Measurements from ENCODE around the gene THEMIS.

DNA sequence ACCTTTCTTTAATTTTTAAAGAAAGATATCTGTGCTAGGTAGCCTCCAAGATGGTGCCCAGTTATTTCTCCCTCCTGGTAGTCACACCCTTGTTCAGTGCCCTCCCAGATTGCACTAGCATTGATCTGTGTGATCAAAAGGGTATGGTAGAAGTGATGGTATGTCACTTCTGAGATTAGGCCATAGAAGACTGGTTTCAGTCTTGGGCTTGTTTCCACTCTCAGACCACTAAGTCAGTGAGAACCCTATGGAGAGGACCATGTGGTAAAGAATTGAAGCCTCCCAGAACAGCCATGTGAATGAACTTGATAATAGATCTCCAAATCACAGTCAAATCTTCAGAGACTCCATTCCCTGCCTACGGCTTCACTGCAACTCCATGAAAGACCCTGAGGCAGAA is 57.3 kb downstream of the THEMIS start:
- TF ChIP-seq EZH2 (IDR thresholded peaks at IDR 0.05; ENCODE audit: borderline replicate concordance, low read depth, low read length, poor library complexity, severe bottlenecking): no peak
- TF ChIP-seq, protein P1, sequence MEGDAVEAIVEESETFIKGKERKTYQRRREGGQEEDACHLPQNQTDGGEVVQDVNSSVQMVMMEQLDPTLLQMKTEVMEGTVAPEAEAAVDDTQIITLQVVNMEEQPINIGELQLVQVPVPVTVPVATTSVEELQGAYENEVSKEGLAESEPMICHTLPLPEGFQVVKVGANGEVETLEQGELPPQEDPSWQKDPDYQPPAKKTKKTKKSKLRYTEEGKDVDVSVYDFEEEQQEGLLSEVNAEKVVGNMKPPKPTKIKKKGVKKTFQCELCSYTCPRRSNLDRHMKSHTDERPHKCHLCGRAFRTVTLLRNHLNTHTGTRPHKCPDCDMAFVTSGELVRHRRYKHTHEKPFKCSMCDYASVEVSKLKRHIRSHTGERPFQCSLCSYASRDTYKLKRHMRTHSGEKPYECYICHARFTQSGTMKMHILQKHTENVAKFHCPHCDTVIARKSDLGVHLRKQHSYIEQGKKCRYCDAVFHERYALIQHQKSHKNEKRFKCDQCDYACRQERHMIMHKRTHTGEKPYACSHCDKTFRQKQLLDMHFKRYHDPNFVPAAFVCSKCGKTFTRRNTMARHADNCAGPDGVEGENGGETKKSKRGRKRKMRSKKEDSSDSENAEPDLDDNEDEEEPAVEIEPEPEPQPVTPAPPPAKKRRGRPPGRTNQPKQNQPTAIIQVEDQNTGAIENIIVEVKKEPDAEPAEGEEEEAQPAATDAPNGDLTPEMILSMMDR (conservative IDR thresholded peaks at IDR 0.05; ENCODE audit: low read depth, low read length): no peak

Measured in A673 (cell line).